Measurements from ENCODE around the gene IL4.

DNA sequence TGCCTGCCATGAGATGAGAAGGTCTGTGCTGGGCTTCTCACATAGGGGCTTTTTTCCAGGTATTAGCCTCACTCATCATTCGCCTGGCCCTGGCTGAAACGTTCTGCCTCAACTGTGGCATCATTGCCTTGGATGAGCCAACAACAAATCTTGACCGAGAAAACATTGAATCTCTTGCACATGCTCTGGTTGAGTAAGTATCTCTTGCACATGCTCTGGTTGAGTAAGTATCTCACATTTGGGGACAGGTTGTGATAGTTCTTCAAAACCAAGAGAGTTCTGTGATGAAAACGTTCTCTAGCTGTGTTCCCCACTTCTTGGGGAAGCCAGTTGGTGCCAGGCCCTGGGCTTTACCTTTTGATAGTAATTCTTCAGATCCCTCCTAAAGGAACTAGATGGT, 33.2 kb upstream of the IL4 start:
- TF ChIP-seq CTCF (conservative IDR thresholded peaks at IDR 0.05) (no peak), EZH2 (IDR thresholded peaks at IDR 0.05; ENCODE audit: low read depth) (no peak)

Measured in PC-9 (cell line).